Peyer's patch (tissue), 4 donors: ENCODE results near the gene CTAG1B.
"Not testable (repeated sequence)": the region's sequence is repeated elsewhere in the genome, so short reads cannot be mapped to it uniquely, and the experiment has no call there.

Source experiments
- CTCF ChIP-seq, 6 experiments: fragments of 450-650 bp in 4 of 6; fragments of 200-600 bp in 2 of 6; sonication (generic) in 1 of 6; IDR thresholded peaks; one replicate each; pipeline ENCODE4 v1.5.1; 2017 to 2019; ENCODE audit warnings: antibody characterized with exemption in 6 of 6, mild to moderate bottlenecking in 3 of 6, moderate library complexity in 1 of 6
- POLR2A ChIP-seq, 2 donors: fragments of 450-650 bp; IDR thresholded peaks; one replicate each; pipeline ENCODE4 v1.5.1; 2017; ENCODE audit warnings: antibody characterized with exemption in 2 of 2, mild to moderate bottlenecking in 2 of 2, moderate library complexity in 2 of 2

- TF ChIP-seq CTCF, POLR2A (IDR thresholded peaks at IDR 0.05): not testable (repeated sequence)
These were observed 34.3 kb upstream of the CTAG1B start, which contains the start of gene CTAG2 for GRCh38 chrX:154653413-154653812.
